Right cardiac atrium (tissue), 5 donors: ENCODE results near the gene UBE2O. TPM values are rescaled to one million over a fixed set of nuclear protein-coding genes. Genes with fewer than 3 reads are reported as not detected.
A peak's percentile ranks its signal among the peaks of the same experiment; 100 is the strongest.

ENCODE experiments used
- ATAC-seq, 2 donors: fragments of 200-7000 bp; cut with Tn5 transposase; one replicate each; pipeline versions ENCODE4 v1.8.0 to v1.9.1; 2020; ENCODE audit warnings: moderate library complexity in 2 of 2, mild to moderate bottlenecking in 1 of 2
- DNase-seq, 3 donors: peaks; one replicate each; pipeline ENCODE4 v3.0.0-alpha.2; 2020
- H3K27ac ChIP-seq: one replicate; pipeline ENCODE4 v1.5.1; 2013; ENCODE audit warnings: mild to moderate bottlenecking, low read length, control low read depth, moderate library complexity
- H3K27me3 ChIP-seq: one replicate; pipeline ENCODE4 v1.6.1; 2013; ENCODE audit not compliant: control insufficient read depth, insufficient read depth
- H3K4me1 ChIP-seq: one replicate; pipeline ENCODE4 v1.6.1; 2013; ENCODE audit warnings: low read length; ENCODE audit not compliant: control insufficient read depth, insufficient read depth
- H3K4me3 ChIP-seq: one replicate; pipeline ENCODE4 v1.5.1; 2013; ENCODE audit warnings: low read length, control low read depth
- H3K9me3 ChIP-seq: one replicate; pipeline ENCODE4 v1.6.1; 2013; ENCODE audit warnings: low read length; ENCODE audit not compliant: control insufficient read depth
- WGBS: extraction: QIAGEN DNeasy Blood & Tissue Kit; methylation state at CpG from one replicate; pipeline ENCODE4 v1.1.7; 2013; 5-methylcytosine and 5-hydroxymethylcytosine counted together
- intact Hi-C, 4 donors: fragments of 100-400 bp; cut with DNase I; formaldehyde crosslinking; loops; one replicate each; pipeline versions ENCODE4 v1.11.0 to v1.14.0; 2022 to 2023
- polyA plus RNA-seq: library from polyadenylated mRNA; stranded (reverse); fragments of 200-250 nt; gene quantifications from one replicate; pipeline ENCODE4 v1.2.3, GENCODE V29; 2013
- total RNA-seq, 4 donors: library from RNA; stranded (reverse); fragmentation: NEBNext Ultra II Directional; extraction: Animal tissue kit (Norgen Biotek cat#: 25700); gene quantifications; one replicate each; pipeline ENCODE4 v1.2.1, GENCODE V29; 2021
- donor health status: healthy with polysubstance abuse.
- donor health status: DM: no; HTN: yes; CAD: no.
- donor health status: DM: no; HTN: no; CAD: no.
- donor health status: DM: no; HTN: yes; CAD: no; lungs with severe emphysema.
- donor health status: DM: yes; HTN: yes; CAD: no.

UBE2O gene
- total and polyA plus RNA-seq, 5 donors = 23.0 to 37.3 (median 33.9) TPM

- intact Hi-C loops = no loop called here
- ATAC-seq (no peak), DNase-seq (no peak)
- H3K9me3 ChIP-seq = no peaks in the 10 kb centered on the region
- peaks cover 20% of the 10 kb centered on the region for H3K4me1 ChIP-seq
- H3K27ac ChIP-seq = no peak overlapping the region
- 90% methylated on average over 6 of the region's 6 CpGs for WGBS
- H3K27me3 ChIP-seq = no peaks in the 10 kb centered on the region
- H3K4me3 ChIP-seq = no peak overlapping the region
Observed at GRCh38 chr17:76496464-76496863, 43.5 kb upstream of the UBE2O start.

DNA sequence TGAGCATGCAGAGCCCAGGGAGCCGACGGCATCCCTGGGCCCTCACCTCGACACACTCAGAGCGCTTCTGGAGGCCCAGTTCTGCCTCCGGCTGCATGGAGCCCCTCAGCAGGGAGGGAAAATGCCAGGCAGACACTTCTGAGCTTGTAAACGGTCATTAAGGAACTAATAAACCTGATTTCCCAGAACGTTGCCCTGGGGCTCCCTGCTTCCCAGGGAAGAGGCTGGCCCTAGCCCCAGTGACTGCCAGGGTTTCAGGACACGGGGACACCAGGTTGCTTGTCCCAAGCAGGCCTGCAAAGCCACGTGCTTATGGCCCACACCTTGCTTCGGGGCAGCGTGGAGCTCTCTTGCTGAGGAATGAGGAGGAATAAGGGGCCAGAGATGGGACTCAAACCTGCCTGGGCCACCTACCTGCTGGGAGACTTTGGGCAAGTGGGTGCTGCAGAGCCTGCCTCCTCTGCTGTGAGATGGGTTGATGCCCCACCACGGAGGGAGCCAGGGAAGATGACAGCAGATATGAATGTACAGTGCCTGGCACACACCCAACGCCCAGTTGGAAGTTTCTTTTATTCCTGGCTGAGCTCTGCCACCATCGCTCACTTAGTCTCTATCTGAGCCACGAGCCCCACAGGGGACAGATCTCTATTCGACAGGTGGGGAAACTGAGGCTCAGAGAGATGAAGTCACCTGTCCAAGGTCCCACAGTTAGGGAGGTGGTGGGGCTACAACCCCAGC lies 42.9 kb upstream of the UBE2O start:
- no peak overlapping the region for H3K27ac ChIP-seq
- WGBS = 78% methylated on average over 16 of the region's 16 CpGs

DNA sequence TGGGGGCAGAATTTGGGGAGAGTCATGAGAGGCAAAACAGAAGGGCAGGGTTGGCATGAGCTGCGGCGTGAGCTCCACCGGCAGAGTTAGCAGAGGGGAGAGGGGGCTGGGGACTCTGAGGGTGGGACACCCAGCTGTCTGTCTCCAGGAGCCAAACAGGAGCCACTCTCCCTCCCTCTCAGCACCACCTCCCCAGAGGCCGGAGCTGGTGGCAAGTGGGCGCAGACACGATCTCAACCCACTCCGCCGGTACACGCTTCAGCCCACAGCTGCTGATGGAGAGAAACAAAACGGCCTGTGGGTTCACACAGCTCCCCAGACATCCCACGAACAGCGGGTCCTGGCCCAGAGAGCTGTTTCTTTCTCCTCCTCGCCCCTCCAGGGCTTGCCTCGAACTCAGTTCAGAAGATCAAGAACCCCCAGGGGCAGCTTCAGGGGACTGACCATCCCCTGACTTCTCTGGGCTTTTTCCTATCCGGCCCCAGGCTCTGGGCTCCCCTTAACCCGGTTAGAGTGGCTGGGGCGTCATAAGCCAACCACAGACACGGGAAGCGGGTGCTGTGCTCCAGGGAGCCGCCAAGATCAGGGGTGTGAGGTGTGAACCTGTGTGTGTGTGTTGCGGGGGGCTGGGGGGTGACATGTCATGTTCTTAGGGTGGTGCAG lies 40.7 kb upstream of the UBE2O start:
- H3K4me3 ChIP-seq = no peak overlapping the region
- no peak for ATAC-seq
- no peaks in the 10 kb centered on the region for H3K9me3 ChIP-seq
- DNase-seq = peak in 1 of 3 donors; percentile 47
- peaks cover 21% of the 10 kb centered on the region for H3K4me1 ChIP-seq
- 75% methylated on average over 21 of the region's 21 CpGs for WGBS
- H3K27ac ChIP-seq = peak overlapping the region; percentile 32
- intact Hi-C loops = no loop called here
- H3K27me3 ChIP-seq = no peaks in the 10 kb centered on the region

More for the DNA sequence above, 42.9 kb upstream of the UBE2O start:
- DNase-seq (no peak), ATAC-seq (no peak)
- intact Hi-C loops = no loop called here
- H3K4me1 ChIP-seq = peaks cover 20% of the 10 kb centered on the region
- no peak overlapping the region for H3K4me3 ChIP-seq
- no peaks in the 10 kb centered on the region for H3K27me3 ChIP-seq
- H3K9me3 ChIP-seq = no peaks in the 10 kb centered on the region

GRCh38 chr17:76492989-76493501 lies 40.1 kb upstream of the UBE2O start:
- DNase-seq = peak; percentile 74 to 88 (median 85)
- Histone ChIP-seq H3K4me1 (peaks cover 21% of the 10 kb centered on the region), H3K27ac (peak overlapping the region; percentile 32), H3K4me3 (no peak overlapping the region), H3K27me3 (no peaks in the 10 kb centered on the region), H3K9me3 (no peaks in the 10 kb centered on the region)
- WGBS = 23% methylated on average over 15 of the region's 15 CpGs
- intact Hi-C loops = no loop called here
- ATAC-seq = peak; percentile 50 to 68

GRCh38 chr17:76492123-76492988 lies 39.4 kb upstream of the UBE2O start:
- DNase-seq (no peak), ATAC-seq (peak; percentile 20 to 28)
- Histone ChIP-seq H3K4me1 (peaks cover 14% of the 10 kb centered on the region), H3K27ac (peak overlapping the region; percentile 32), H3K27me3 (no peaks in the 10 kb centered on the region), H3K4me3 (no peak overlapping the region), H3K9me3 (no peaks in the 10 kb centered on the region)
- WGBS = 69% methylated on average over 11 of the region's 11 CpGs
- intact Hi-C loops = no loop called here

DNA sequence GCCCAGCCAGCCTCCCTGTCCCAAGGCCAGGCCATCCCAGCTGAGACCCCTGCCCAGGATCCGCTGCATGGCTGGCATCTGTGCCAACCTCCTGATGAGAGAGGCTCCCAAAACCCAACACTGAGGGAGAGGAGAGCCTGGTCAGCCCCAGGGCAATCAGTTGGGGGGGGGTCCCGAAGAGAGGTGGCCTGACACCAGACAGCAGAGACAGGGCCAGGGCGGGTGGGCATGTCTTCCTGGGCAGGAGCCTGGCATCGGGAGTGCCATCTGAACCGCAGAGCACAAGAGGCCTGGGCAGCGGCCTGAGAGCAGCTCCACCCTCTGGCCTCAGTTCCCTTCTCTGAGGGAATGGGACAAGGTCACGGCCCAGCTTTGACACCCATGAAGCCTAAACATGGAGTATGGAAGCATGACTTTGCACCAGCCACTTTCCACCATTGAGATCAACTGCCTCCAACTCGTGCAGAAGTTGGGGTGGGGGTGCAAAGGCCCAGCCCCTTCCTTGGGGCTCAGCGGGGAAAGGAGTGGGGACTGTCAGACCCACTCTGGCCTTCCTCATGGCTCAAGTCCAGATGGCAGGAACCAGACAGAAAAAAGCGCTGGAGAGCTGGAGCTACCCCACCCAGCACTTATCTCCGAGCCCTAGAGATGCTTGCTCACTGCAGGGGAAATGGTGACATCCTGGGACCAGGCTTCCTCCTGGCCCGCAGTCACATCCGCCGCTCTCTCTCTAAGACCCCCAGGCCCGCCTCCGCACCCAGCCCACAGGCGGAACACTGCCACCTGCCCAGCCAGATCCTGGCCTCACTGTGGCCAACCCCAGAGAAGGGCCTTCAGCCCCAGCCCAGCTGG lies 38.5 kb upstream of the UBE2O start:
- intact Hi-C loops = no loop called here
- H3K9me3 ChIP-seq = no peaks in the 10 kb centered on the region
- H3K27me3 ChIP-seq = no peaks in the 10 kb centered on the region
- H3K4me1 ChIP-seq = peaks cover 13% of the 10 kb centered on the region
- DNase-seq (no peak), ATAC-seq (peak; percentile 9 to 40)
- no peak overlapping the region for H3K27ac ChIP-seq
- no peak overlapping the region for H3K4me3 ChIP-seq
- 72% methylated on average over 17 of the region's 17 CpGs for WGBS

GRCh38 chr17:76490112-76490710 lies 37.3 kb upstream of the UBE2O start:
- no peak overlapping the region for H3K4me3 ChIP-seq
- intact Hi-C loops = no loop called here
- DNase-seq (no peak), ATAC-seq (no peak)
- WGBS = 71% methylated on average over 10 of the region's 10 CpGs
- H3K27ac ChIP-seq = no peak overlapping the region
- H3K9me3 ChIP-seq = no peaks in the 10 kb centered on the region
- H3K27me3 ChIP-seq = no peaks in the 10 kb centered on the region
- H3K4me1 ChIP-seq = peaks cover 11% of the 10 kb centered on the region

GRCh38 chr17:76487451-76488192 lies 34.7 kb upstream of the UBE2O start:
- Histone ChIP-seq H3K27me3 (no peaks in the 10 kb centered on the region), H3K4me1 (peaks cover 5% of the 10 kb centered on the region), H3K27ac (no peak overlapping the region), H3K4me3 (no peak overlapping the region), H3K9me3 (no peaks in the 10 kb centered on the region)
- ATAC-seq = no peak
- intact Hi-C loops = no loop called here
- 96% methylated on average over 22 of the region's 22 CpGs for WGBS
- DNase-seq = no peak

DNA sequence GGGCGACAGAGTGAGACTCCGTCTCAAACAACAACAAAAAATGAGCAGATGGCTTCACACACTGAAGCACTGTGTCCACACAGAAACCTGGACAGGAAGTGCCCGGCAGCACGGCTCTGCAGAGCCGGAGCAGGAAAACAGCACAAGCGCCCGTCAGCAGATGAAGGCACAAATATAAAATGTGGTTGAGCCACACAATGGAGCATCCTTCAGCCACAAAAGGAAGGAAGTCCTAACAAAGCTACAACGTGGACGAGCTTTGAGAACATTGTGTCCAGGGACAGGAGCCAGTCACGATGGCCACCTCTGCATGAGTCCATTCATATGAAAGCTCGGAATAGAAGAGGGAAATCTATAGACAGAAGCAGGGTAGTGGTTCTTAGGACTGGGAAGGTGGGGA lies 32.6 kb upstream of the UBE2O start:
- intact Hi-C loops = no loop called here
- peak in 1 of 3 donors; percentile 76 for DNase-seq
- Histone ChIP-seq H3K4me3 (no peak overlapping the region), H3K27ac (peak overlapping the region; percentile 33), H3K4me1 (peaks cover 5% of the 10 kb centered on the region), H3K9me3 (no peaks in the 10 kb centered on the region), H3K27me3 (no peaks in the 10 kb centered on the region)
- 31% methylated on average over 11 of the region's 11 CpGs for WGBS
- ATAC-seq = peak; percentile 56 to 60
